ENCODE measurements around the gene HHIPL2. TPM values are rescaled to one million over a fixed set of nuclear protein-coding genes. Genes with fewer than 3 reads are reported as not detected.

The HHIPL2 gene
- under 1 TPM in 1 of 3 donors, not detected in 2; 0.24 TPM for polyA plus RNA-seq

GRCh38 chr1:222547944-222548671 is at the start of gene HHIPL2:
TSS of gene HHIPL2 (minus strand) at chr1:222548104. CDS start at chr1:222548044, 60 bp downstream.
- no peak within 1 kb of the TSS for H3K27ac ChIP-seq (ENCODE audit: low read depth, low read length)
- 46 to 60% (median 53%) methylated on average over 8 of the region's 8 CpGs for WGBS, 3 donors

GRCh38 chr1:222596696-222597095 is 48.8 kb upstream of the HHIPL2 start:
- 85 to 89% (median 87%) methylated on average over 4 of the region's 4 CpGs for WGBS, 3 donors
- H3K27ac ChIP-seq (ENCODE audit: low read depth, low read length), result no peak overlapping the region

GRCh38 chr1:222594789-222595188 is 46.9 kb upstream of the HHIPL2 start:
- H3K27ac ChIP-seq (ENCODE audit: low read depth, low read length), result no peak overlapping the region
- 91 to 96% (median 94%) methylated on average over 3 of the region's 3 CpGs for WGBS, 3 donors

DNA sequence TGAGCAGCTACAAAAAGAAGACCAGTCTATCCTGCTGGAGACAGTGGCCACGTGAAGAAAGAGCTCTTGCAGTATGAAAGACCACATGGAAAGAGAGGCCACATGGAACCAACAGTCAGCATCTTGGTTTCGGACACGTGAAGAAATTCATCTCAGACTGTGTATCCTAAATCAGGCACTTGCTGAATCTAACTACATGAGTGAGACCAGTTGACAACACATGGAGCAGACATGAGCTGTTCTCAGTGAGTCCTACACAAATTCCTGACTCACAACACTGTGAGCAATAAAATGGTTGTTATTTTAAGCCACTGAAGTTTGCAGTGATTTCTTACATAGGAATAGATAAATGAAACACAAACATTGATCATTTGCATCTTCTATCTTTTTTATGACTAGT is 44.3 kb upstream of the HHIPL2 start:
- no peak overlapping the region for H3K27ac ChIP-seq (ENCODE audit: low read depth, low read length)
- whole genome bisulfite sequencing, 3 donors, result 72 to 85% (median 84%) methylated on average over 3 of the region's 3 CpGs

DNA sequence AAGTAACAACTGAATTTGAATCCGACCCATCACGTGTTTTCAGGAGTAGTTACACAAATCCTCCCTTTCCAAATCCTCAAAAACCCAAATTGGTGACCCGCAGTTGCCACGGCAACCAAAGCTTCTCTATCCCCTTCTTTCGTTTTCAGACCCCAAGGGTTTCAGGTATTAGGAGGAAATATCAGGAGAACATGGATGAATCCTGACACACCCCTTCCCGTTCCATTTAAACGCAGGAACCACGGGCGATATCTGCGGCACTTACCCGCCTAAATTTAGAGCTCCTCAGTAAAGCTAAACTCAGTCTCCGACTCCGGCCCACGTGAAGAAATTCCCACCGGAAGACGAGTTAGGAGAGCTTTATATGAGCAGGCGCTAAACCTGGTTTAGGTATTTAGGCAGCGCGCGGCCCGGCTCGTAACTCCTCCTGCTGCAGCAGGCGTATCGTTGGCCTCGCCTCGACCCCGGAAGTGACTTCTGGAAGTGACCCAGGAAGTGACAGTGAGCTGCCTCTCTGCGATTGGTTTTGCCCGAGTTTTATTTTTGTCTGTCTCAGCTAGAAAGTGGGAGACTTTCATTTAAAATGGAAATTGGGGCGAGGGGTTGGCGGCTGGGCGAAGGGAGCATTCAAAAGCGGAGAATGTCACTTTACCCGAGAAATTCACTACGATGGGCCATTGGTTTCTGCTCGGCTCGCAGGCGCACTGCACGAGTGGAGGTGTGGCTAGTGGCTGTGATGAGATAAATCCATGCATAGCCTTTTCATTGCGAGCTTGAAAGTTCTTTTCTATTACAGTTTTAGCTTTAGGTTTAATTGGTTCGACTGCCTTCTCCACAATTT is 41.8 kb upstream of the HHIPL2 start, which contains the start of gene TAF1A:
TSS of gene TAF1A (minus strand) at position 472 of the 841 bp plus-strand sequence.
- WGBS, 3 donors, result 0% methylated on average over 41 of the region's 41 CpGs

DNA sequence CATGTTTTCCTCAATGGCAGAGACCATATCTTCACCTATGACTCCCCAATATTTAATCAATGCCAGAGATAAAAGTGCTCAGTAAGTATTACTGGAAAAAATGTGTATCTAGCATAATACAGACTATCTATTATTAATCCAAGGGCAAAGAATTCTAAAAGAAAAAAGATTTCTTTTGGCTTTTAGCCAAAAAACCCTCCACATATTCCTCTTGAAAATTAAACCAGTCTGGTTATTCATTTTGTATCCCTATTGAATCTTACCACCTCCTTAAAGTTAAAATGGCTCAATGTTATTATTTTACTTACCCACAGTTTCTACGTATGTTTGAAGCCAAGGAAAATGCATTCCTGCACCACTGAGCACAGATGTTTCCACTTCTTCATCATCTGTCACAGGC is 40.2 kb upstream of the HHIPL2 start:
- H3K27ac ChIP-seq (ENCODE audit: low read depth, low read length), result no peak overlapping the region
- 77 to 85% (median 81%) methylated on average over 1 of the region's 1 CpG for WGBS, 3 donors

More for the DNA sequence above, 41.8 kb upstream of the HHIPL2 start, which contains the start of gene TAF1A:
- no peak within 1 kb of the TSS for H3K27ac ChIP-seq (ENCODE audit: low read depth, low read length)

DNA sequence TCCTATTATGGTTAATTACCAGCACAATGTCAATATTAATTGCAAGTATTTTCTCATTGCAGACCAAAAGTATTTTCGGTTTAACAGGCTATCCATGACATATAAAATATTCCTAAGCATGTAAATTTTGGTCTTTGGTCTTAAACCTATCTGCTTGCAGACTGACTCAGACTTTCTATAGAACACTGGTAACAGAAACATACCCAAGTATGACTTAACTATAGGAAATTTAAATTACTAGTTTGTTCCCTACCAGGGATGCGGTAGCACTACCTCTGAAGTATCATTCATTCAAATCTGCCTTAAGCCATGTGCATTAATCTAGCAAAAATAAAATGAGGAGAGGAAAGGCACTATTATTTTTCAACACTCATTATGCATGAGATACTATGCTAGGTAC is 38.9 kb upstream of the HHIPL2 start:
- no peak overlapping the region for H3K27ac ChIP-seq (ENCODE audit: low read depth, low read length)
- 88 to 96% (median 93%) methylated on average over 2 of the region's 2 CpGs for WGBS, 3 donors

DNA sequence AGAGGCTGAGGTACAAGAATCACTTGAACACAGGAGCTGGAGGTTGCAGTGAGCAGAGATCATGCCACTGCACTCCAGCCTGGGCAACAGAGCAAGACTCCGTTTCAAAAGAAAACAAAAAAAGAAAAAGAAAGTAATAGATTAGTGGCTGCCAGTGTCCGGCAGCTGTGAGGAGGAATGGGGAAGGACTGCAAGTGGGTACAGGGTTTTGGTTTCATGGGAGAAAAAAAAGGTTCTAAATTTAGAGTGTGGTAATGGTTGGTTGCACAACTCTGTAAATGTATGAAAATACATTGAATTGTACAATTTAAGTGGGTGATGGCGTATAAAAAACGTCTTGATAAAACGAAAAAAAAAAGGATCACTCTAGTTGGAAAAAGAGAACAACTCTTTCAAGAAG is 35.2 kb upstream of the HHIPL2 start:
- WGBS, 3 donors, result 46 to 85% (median 76%) methylated on average over 5 of the region's 5 CpGs
- H3K27ac ChIP-seq (ENCODE audit: low read depth, low read length), result no peak overlapping the region

DNA sequence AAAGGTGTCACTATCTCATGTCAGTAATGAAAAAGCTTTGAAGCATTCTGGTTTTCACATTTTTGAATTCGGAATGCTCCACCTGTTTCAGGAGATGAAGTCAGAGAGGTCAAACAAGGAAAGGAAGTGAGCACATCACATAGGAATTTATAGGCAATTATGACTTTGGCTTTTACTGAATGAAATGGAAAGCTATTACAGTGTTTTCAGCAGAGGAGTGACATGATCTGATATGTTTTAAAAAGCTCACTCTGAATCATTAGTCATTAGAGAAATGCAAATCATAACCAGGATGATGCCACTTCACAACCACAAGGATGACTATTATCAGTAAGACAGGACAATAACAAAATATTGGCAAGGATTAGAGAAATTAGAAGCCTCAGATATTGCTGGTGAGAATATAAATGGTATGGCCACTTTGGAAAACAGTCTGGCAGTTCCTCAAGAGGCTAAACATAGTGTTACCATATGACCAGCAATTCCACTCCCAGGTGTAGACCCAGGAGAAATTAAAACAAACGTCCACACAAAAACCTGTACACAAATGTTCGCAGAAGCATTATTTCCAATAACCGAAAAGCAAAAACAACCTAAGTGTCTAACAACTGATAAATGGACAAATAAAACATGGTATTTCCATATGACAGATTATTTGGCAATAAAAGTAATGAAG is 34.3 kb upstream of the HHIPL2 start:
- 83 to 91% (median 87%) methylated on average over 4 of the region's 4 CpGs for WGBS, 3 donors
- H3K27ac ChIP-seq (ENCODE audit: low read depth, low read length), result no peak overlapping the region

- WGBS, 3 donors, result 97 to 98% (median 97%) methylated on average over 3 of the region's 3 CpGs
- no peak overlapping the region for H3K27ac ChIP-seq (ENCODE audit: low read depth, low read length)
These were observed 31.4 kb upstream of the HHIPL2 start for GRCh38 chr1:222579316-222579715.

- no peak overlapping the region for H3K27ac ChIP-seq (ENCODE audit: low read depth, low read length)
- WGBS, 3 donors, result 95 to 100% (median 95%) methylated on average over 1 of the region's 1 CpG
These were observed 22.9 kb upstream of the HHIPL2 start for GRCh38 chr1:222570837-222571236.

DNA sequence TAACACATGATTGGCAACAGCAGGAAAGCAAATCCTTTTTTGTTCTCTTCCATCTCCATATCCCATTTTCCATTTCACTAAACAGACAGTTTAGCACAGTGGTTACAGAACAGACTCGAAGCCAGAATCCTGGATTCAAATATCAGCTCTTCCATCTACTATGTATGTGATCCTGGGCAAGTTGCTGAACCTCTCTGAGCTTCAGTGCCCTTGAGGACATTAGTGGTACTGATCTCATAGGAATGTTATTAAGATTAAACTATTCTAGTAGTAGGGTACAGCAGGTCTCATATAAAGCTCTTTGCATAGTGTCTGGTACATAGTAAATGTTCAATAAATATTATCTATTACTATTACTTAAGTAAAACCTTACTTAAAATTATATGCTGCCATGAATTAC is 13.8 kb upstream of the HHIPL2 start:
- 95 to 100% (median 100%) methylated on average over 1 of the region's 1 CpG for WGBS, 3 donors
- no peak overlapping the region for H3K27ac ChIP-seq (ENCODE audit: low read depth, low read length)

DNA sequence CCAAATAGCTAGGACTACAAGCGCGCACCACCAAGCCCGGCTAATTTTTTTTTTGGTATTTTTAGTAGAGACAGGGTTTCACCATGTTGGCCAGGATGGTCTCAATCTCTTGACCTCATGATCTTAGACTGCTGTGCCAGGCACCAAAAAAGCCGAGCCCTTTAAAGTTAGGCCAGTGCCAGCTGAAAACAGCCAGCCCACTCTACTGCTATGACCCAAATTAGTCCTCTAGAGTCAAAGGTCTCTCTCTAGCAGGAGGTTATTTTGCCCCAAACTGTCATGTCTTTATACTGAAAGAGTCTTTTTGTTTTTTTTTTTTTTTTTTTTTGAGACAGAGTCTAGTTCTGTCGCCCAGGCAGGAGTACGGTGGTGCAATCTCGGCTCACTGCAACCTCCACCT is 9.7 kb upstream of the HHIPL2 start:
- H3K27ac ChIP-seq (ENCODE audit: low read depth, low read length), result no peak overlapping the region
- 94 to 99% (median 99%) methylated on average over 7 of the region's 7 CpGs for WGBS, 3 donors

DNA sequence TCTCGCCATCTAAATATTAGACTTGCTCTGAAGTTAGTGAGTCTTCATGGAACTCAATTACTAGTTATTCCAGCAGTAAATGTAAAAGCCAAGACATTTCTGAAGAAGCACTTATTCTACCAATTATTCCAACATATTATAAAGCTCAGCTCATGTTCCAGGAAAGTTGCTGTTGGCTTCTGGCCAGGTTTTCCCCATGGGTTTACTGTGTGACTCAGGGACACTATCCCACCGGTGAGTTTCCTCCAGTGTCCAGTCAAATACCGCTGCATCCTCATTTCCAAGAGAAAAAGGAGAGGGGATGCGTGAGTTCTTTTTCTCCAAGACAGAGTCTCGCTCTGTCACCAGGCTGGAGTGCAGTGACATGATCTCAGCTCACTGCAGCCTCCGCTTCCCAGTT is 9.2 kb upstream of the HHIPL2 start:
- 73 to 90% (median 75%) methylated on average over 6 of the region's 6 CpGs for WGBS, 3 donors
- H3K27ac ChIP-seq (ENCODE audit: low read depth, low read length), result no peak overlapping the region

GRCh38 chr1:222555992-222556615 is 8.2 kb upstream of the HHIPL2 start:
- WGBS, 3 donors, result 71 to 91% (median 82%) methylated on average over 2 of the region's 2 CpGs
- no peak overlapping the region for H3K27ac ChIP-seq (ENCODE audit: low read depth, low read length)

DNA sequence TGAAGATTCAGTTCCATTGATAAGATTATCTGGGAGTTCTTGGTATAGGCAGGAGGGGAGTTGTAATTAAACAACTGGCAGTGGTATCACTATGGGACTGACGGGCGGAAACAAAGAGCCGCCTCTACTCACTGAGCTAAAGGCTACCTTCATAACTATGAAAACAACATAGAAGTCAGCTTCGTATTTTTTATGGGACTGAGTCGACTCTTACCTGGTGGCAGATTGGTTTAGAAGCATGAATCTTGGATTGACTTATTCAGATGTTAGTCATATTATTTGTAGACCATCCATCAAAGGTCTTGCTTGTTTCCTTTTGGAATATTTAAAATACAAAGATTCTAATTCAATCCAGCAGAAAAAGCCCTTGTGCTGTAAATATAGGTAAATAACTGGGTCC is 6.3 kb upstream of the HHIPL2 start:
- 92 to 96% (median 94%) methylated on average over 5 of the region's 5 CpGs for WGBS, 3 donors
- no peak overlapping the region for H3K27ac ChIP-seq (ENCODE audit: low read depth, low read length)

- WGBS, 3 donors, result 61 to 82% (median 64%) methylated on average over 5 of the region's 5 CpGs
These were observed 5.0 kb upstream of the HHIPL2 start for GRCh38 chr1:222552882-222553281.

GRCh38 chr1:222547260-222547614 is 667 bp downstream of the HHIPL2 start:
- 53 to 73% (median 62%) methylated on average over 8 of the region's 8 CpGs for WGBS, 3 donors
- no peak overlapping the region for H3K27ac ChIP-seq (ENCODE audit: low read depth, low read length)

More at GRCh38 chr1:222552882-222553281, 5.0 kb upstream of the HHIPL2 start:
- no peak overlapping the region for H3K27ac ChIP-seq (ENCODE audit: low read depth, low read length)
